Smooth muscle cell (in vitro differentiated cells): ENCODE data around the gene PAM16. TPM values are rescaled to one million over a fixed set of nuclear protein-coding genes. Genes with fewer than 3 reads are reported as not detected.
A peak's percentile ranks its signal among the peaks of the same experiment; 100 is the strongest.

ENCODE experiments used
- DNase-seq: peaks from one replicate; lab custom pipeline; 2025; ENCODE audit not compliant: unreplicated experiment; lab: John Stamatoyannopoulos, UW
- H2AFZ ChIP-seq: fragments of 200-600 bp; sonication (generic); 2 replicates; pipeline ENCODE4 v1.6.0; 2016; ENCODE audit warnings: antibody characterized with exemption, low read depth, mild to moderate bottlenecking
- H3F3A ChIP-seq: fragments of 200-600 bp; sonication (generic); 2 replicates; pipeline ENCODE4 v1.6.0; 2017; ENCODE audit warnings: antibody characterized with exemption, low read depth
- H3K27ac ChIP-seq: fragments of 200-600 bp; sonication (generic); 2 replicates; pipeline ENCODE4 v1.5.1; 2016; ENCODE audit warnings: low read depth, mild to moderate bottlenecking
- H3K27me3 ChIP-seq: fragments of 200-600 bp; sonication (generic); 2 replicates; pipeline ENCODE4 v1.6.1; 2016; ENCODE audit warnings: low read depth, mild to moderate bottlenecking
- H3K36me3 ChIP-seq: fragments of 200-600 bp; sonication (generic); 2 replicates; pipeline ENCODE4 v1.5.1; 2016; ENCODE audit warnings: low read depth
- H3K4me1 ChIP-seq: fragments of 200-600 bp; sonication (generic); 2 replicates; pipeline ENCODE4 v1.5.1; 2016; ENCODE audit warnings: low read depth
- H3K4me2 ChIP-seq: fragments of 200-600 bp; sonication (generic); 2 replicates; pipeline ENCODE4 v1.6.0; 2016; ENCODE audit warnings: mild to moderate bottlenecking
- H3K4me3 ChIP-seq: fragments of 200-600 bp; sonication (generic); 2 replicates; pipeline ENCODE4 v1.5.1; 2016; ENCODE audit warnings: mild to moderate bottlenecking
- H3K79me2 ChIP-seq: fragments of 200-600 bp; sonication (generic); 2 replicates; pipeline ENCODE4 v1.6.0; 2016; ENCODE audit warnings: low read depth, mild to moderate bottlenecking
- H3K9ac ChIP-seq: fragments of 200-600 bp; sonication (generic); 2 replicates; pipeline ENCODE4 v1.6.0; 2016; ENCODE audit warnings: low read depth
- H3K9me3 ChIP-seq: fragments of 200-600 bp; sonication (generic); replicated peaks from 2 replicates; pipeline ENCODE4 v1.5.1; 2016; ENCODE audit warnings: low read depth
- H4K20me1 ChIP-seq: fragments of 200-600 bp; sonication (generic); 2 replicates; pipeline ENCODE4 v1.6.0; 2016; ENCODE audit warnings: low read depth
- CTCF ChIP-seq: fragments of 200-600 bp; sonication (generic); IDR thresholded peaks from 2 replicates; pipeline ENCODE4 v1.5.1; 2017; ENCODE audit warnings: borderline replicate concordance, mild to moderate bottlenecking, antibody characterized with exemption; ENCODE audit not compliant: insufficient read depth, poor library complexity, severe bottlenecking
- WGBS: methylation state at CpG from one replicate; pipeline ENCODE4 v1.1.7; 2016; ENCODE audit warnings: low lambda C conversion rate; 5-methylcytosine and 5-hydroxymethylcytosine counted together
- polyA plus RNA-seq: library from polyadenylated mRNA; unstranded; fragments of >200 nt; fragmentation: Nextera tagmentation; extraction: Ambion mirVana; gene quantifications from 2 replicates; pipeline ENCODE4 v1.2.1, GENCODE V29; 2016
- total RNA-seq: library from RNA; depleted of rRNA; stranded (reverse); fragments of >200 nt; gene quantifications from 2 replicates; pipeline ENCODE4 v1.2.3, GENCODE V29; 2014

PAM16 gene
- total and polyA plus RNA-seq, 2 experiments from 2014 or later, result 29.6 to 47.7 TPM

GRCh38 chr16:4325253-4325758 is 25.8 kb downstream of the PAM16 start:
- DNase-seq, result no peak
- Histone ChIP-seq H3K36me3 (no peaks in the 10 kb centered on the region), H3K27ac (peak overlapping the region; percentile 30), H2AFZ (no peak overlapping the region), H3K79me2 (peaks cover 98% of the 10 kb centered on the region), H3F3A (peaks cover 6% of the 10 kb centered on the region), H3K27me3 (no peaks in the 10 kb centered on the region), H3K4me1 (peaks cover 26% of the 10 kb centered on the region), H3K4me3 (no peak overlapping the region), H3K9me3 (no peaks in the 10 kb centered on the region), H3K4me2 (no peak overlapping the region), H3K9ac (no peak overlapping the region), H4K20me1 (peaks cover 62% of the 10 kb centered on the region)
- WGBS, result 94% methylated on average over 6 of the region's 6 CpGs
- TF ChIP-seq CTCF, result no peak

DNA sequence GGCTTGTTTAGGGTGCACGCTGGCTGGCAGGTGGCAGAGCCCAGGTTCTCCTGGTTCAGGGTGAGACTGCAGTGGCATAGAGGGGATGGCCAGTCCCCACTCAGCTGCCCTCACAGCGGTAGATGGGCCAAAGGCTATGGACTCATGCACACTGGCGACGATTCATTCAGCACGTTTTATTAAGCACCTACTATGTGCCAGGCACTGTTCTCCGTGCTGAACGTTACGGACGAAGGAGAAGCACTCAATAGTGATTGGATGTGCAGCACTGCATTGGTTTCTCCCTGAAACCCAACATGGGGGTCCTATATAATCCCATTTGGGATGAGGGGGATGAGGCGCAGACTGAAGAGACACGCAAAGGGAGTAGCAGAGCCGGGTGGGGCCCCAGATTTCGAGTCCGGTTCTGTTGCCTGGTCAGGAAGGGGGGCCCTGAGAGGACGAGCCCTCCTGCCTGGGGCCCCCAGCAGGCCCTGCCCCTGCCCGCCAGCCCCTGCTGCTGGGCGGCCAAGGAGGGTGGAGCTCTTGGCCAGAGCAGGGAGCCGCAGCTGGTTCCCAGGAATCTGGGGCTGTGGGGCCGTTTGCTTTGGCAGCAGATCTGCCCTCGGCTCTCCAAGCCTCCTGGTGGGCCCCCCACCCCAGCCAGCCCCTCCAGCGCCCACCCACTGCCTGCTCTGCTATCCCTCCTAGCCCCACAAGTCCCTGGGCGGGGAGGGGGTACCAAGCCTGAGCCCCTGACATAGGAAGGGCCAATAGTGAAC is 26.4 kb downstream of the PAM16 start:
- Histone ChIP-seq H3K27me3 (no peaks in the 10 kb centered on the region), H2AFZ (no peak overlapping the region), H3K4me3 (no peak overlapping the region), H3K4me1 (peaks cover 29% of the 10 kb centered on the region), H3K4me2 (peak overlapping the region; percentile 58), H3F3A (peaks cover 6% of the 10 kb centered on the region), H3K79me2 (peaks cover 98% of the 10 kb centered on the region), H3K9ac (no peak overlapping the region), H3K9me3 (no peaks in the 10 kb centered on the region), H3K27ac (peak overlapping the region; percentile 30), H3K36me3 (no peaks in the 10 kb centered on the region), H4K20me1 (peaks cover 63% of the 10 kb centered on the region)
- WGBS, result 92% methylated on average over 20 of the region's 22 CpGs
- no peak for DNase-seq
- no peak for TF ChIP-seq CTCF

DNA sequence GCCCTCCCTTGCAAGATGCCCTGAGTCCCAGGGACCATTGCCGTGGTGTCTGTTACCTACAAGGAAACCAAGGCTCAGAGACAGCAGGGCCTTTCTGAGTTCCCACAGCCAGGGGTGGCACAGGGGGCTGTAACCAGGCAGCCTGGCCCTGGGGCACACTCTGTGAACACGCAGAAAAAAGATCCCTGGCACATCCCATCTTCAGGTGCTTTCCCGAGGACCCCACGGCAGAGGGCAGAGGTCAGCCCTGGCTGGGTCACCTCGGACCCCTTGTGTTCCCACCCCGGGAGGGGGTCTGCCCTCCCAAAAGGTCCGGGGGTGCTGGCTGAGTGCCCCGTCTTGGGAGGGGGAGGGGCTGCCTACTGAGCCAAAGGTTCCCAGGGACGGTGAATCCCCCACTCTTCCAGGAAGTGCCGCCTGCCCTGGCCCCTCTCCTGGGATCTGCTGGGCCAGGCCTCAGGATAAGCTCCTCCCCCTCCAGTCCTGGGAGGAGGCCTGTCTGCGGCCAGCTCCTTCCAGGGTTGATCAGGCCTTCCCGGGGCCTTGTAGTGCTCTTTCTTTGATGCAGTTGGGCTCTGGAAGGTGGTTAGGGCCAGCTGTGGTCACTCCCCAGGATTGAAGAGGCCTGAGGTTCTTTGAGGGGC is 27.2 kb downstream of the PAM16 start:
- peaks cover 63% of the 10 kb centered on the region for H4K20me1 ChIP-seq

More for the DNA sequence above, 27.2 kb downstream of the PAM16 start:
- no peak for TF ChIP-seq CTCF
- peaks cover 36% of the 10 kb centered on the region for H3K4me1 ChIP-seq
- H3F3A ChIP-seq, result peaks cover 6% of the 10 kb centered on the region
- no peak overlapping the region for H3K9ac ChIP-seq
- H3K27me3 ChIP-seq, result no peaks in the 10 kb centered on the region
- H3K4me2 ChIP-seq, result peak overlapping the region; percentile 58
- WGBS, result 38% methylated on average over 12 of the region's 12 CpGs
- H3K27ac ChIP-seq, result peak overlapping the region; percentile 30
- peak; percentile 24 for DNase-seq
- H3K9me3 ChIP-seq, result no peaks in the 10 kb centered on the region
- H3K36me3 ChIP-seq, result no peaks in the 10 kb centered on the region
- no peak overlapping the region for H3K4me3 ChIP-seq
- H2AFZ ChIP-seq, result no peak overlapping the region
- H3K79me2 ChIP-seq, result peaks cover 98% of the 10 kb centered on the region
